Ishikawa (cell line): ENCODE measurements around the gene TSPAN18.

ENCODE experiments used
- CEBPB ChIP-seq: IDR thresholded peaks from 2 replicates; pipeline ENCODE4 v1.6.1; 2012
- CREB1 ChIP-seq: IDR thresholded peaks from 2 replicates; pipeline ENCODE4 v1.6.1; 2012; ENCODE audit warnings: low read depth
- EGR1 ChIP-seq: IDR thresholded peaks from 2 replicates; pipeline ENCODE4 v1.6.1; 2012
- EP300 ChIP-seq: IDR thresholded peaks from 2 replicates; pipeline ENCODE4 v1.6.1; 2012; ENCODE audit warnings: borderline replicate concordance
- FOXM1 ChIP-seq: IDR thresholded peaks from 2 replicates; pipeline ENCODE4 v1.6.1; 2012; ENCODE audit warnings: low read depth, borderline replicate concordance
- NFIC ChIP-seq: IDR thresholded peaks from 2 replicates; pipeline ENCODE4 v1.6.1; 2012
- RAD21 ChIP-seq: IDR thresholded peaks from 2 replicates; pipeline ENCODE4 v1.6.1; 2012; ENCODE audit warnings: low read depth
- TAF1 ChIP-seq: IDR thresholded peaks from 2 replicates; pipeline ENCODE4 v1.6.1; 2012; ENCODE audit warnings: low read depth, mild to moderate bottlenecking
- TCF12 ChIP-seq: IDR thresholded peaks from 2 replicates; pipeline ENCODE4 v1.6.1; 2012; ENCODE audit warnings: low read depth
- TEAD4 ChIP-seq: IDR thresholded peaks from 2 replicates; pipeline ENCODE4 v1.6.1; 2012
- YY1 ChIP-seq: IDR thresholded peaks from 2 replicates; pipeline ENCODE4 v1.6.1; 2012; ENCODE audit warnings: low read depth
- ZBTB7A ChIP-seq: IDR thresholded peaks from 2 replicates; pipeline ENCODE4 v1.6.1; 2012; ENCODE audit warnings: low read depth
- TF ChIP-seq, protein P1 (sequence below): IDR thresholded peaks from 2 replicates; pipeline ENCODE4 v1.6.1; 2012
- TF ChIP-seq, protein P2 (sequence below): IDR thresholded peaks from 2 replicates; pipeline ENCODE4 v1.6.1; 2012
- TF ChIP-seq, protein P3 (sequence below): IDR thresholded peaks from 2 replicates; pipeline ENCODE4 v1.6.1; 2012; ENCODE audit warnings: low read depth, mild to moderate bottlenecking

Gene TSPAN18

DNA sequence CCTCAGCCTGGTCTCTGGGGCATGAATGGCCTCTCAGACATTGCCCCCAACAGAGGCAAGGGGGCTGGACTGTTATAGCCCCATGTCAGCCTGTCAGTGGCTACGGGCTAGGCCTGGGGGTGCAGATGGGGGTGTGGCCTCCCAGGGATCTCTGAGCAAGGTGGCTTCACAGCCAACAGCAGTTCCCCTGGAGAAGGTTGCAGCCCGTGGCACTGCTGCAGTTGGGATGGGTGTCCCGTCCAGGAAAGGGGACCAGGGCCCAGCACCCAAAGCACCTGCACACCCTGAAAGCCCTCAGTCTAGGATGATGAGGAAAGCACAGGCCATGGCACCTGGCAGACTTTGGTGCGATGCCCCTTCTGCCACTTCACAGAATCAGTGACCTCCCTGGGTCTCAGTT lies 122.7 kb downstream of the TSPAN18 start:
- TF ChIP-seq NFIC (no peak), FOXM1 (no peak), EGR1 (no peak), YY1 (no peak), TCF12 (no peak)
- TF ChIP-seq, protein P1, sequence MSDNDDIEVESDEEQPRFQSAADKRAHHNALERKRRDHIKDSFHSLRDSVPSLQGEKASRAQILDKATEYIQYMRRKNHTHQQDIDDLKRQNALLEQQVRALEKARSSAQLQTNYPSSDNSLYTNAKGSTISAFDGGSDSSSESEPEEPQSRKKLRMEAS = no peak
- TF ChIP-seq, protein P2, sequence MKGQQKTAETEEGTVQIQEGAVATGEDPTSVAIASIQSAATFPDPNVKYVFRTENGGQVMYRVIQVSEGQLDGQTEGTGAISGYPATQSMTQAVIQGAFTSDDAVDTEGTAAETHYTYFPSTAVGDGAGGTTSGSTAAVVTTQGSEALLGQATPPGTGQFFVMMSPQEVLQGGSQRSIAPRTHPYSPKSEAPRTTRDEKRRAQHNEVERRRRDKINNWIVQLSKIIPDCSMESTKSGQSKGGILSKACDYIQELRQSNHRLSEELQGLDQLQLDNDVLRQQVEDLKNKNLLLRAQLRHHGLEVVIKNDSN = no peak

DNA sequence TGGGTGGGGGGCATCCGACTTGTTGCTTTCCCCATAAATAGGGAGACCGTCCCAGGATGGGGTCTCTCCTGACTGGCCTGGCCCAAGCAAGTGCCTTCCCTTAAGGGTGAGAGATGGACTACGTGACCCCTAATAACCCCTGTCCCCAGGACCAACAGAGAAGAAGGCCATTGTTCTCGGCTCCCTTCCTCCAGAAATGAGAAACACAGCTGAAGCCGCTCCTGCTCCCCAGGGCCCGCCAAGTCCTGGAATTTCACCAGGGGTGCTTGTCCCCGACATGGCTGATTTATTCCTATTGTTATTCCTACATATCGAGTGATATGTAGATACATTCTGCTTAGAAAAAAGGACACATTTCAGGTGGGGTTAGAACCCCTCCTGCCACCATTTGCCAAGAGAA lies 123.2 kb downstream of the TSPAN18 start:
- TF ChIP-seq CEBPB = no peak
- TF ChIP-seq, protein P3, sequence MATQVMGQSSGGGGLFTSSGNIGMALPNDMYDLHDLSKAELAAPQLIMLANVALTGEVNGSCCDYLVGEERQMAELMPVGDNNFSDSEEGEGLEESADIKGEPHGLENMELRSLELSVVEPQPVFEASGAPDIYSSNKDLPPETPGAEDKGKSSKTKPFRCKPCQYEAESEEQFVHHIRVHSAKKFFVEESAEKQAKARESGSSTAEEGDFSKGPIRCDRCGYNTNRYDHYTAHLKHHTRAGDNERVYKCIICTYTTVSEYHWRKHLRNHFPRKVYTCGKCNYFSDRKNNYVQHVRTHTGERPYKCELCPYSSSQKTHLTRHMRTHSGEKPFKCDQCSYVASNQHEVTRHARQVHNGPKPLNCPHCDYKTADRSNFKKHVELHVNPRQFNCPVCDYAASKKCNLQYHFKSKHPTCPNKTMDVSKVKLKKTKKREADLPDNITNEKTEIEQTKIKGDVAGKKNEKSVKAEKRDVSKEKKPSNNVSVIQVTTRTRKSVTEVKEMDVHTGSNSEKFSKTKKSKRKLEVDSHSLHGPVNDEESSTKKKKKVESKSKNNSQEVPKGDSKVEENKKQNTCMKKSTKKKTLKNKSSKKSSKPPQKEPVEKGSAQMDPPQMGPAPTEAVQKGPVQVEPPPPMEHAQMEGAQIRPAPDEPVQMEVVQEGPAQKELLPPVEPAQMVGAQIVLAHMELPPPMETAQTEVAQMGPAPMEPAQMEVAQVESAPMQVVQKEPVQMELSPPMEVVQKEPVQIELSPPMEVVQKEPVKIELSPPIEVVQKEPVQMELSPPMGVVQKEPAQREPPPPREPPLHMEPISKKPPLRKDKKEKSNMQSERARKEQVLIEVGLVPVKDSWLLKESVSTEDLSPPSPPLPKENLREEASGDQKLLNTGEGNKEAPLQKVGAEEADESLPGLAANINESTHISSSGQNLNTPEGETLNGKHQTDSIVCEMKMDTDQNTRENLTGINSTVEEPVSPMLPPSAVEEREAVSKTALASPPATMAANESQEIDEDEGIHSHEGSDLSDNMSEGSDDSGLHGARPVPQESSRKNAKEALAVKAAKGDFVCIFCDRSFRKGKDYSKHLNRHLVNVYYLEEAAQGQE = no peak
- TF ChIP-seq, protein P2 = no peak
- no peak for TF ChIP-seq TAF1
- no peak for TF ChIP-seq NFIC

DNA sequence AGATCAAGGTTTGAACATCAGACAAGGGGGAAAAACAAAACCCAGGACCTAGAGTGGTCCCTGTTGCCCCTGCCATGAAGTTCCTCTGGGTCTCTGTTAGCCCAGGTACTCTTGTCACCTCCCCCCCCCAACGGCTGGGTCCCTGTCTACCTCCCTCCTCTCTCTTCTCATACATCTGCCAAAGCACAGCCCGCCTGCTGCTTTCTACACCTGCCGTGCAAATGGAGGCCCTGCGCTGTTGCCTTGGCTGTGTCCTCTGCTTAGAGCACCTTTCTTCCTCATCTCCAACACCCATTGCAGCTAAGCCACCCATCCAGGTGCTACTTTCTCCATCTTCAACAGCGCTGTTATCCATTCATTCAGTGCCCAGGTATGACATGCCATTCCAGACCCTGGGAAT lies 124.7 kb downstream of the TSPAN18 start:
- no peak for TF ChIP-seq EP300
- TF ChIP-seq FOXM1 = no peak
- TF ChIP-seq ZBTB7A = no peak
- TF ChIP-seq CREB1 = no peak
- TF ChIP-seq NFIC = no peak
- TF ChIP-seq, protein P3 = no peak

DNA sequence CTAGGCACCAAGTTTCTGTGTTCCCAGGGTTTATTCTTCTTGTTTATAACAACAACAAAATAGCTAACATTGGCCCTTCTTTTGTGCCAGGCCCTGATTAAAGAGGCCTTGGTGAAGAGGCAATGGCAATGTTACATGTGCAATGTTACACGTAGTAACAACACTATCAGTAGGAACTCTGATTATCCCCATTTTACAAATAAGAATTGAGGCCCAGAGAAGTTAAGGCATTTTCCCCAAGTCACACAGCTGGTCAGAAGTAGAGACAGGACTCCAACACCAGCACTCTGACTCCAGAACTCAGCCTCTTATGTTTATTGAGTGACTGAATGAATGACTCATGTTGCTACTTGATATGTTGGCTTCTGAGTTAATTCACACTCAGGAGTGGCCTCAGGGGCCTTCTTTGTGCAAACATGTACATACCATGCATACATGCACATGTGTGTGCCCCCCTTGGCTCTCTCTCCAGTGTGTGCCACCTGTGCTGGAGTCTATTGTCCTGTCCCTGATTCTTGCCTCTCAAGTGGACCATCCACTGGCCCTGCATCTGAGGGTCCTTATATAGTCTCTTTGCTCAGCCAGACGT lies 125.5 kb downstream of the TSPAN18 start:
- TF ChIP-seq, protein P1 = no peak
- TF ChIP-seq, protein P3 = no peak
- TF ChIP-seq NFIC (no peak), TCF12 (no peak), TEAD4 (no peak), CEBPB (no peak), FOXM1 (no peak), CREB1 (no peak), YY1 (no peak), RAD21 (no peak), EP300 (no peak), ZBTB7A (no peak), TAF1 (no peak), EGR1 (no peak)
- TF ChIP-seq, protein P2 = no peak

DNA sequence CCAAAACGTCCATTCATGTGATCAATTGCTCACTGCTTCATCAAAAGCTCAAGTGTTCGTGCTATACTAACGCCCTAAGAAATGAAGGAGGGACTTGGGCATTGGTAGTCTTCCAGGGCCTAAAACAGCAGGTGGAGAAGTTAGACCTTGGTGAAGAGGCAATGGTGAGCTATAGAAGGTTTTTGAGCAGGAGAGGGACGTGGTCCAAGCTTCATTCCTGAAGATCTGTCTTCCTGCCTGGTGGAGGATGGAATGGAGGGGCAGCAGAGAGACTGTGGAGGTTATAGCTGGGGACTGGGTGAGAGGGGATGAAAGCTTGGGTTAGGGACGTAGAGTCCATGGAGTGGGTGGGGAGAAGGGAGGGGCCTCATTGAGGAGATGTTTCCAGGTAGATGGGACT lies 126.2 kb downstream of the TSPAN18 start:
- TF ChIP-seq FOXM1 (no peak), TCF12 (no peak), NFIC (no peak), EP300 (no peak), CREB1 (no peak), CEBPB (no peak)
